Measurements from ENCODE around the gene CHRM1. TPM values are rescaled to one million over a fixed set of nuclear protein-coding genes. Genes with fewer than 3 reads are reported as not detected.
A peak's percentile ranks its signal among the peaks of the same experiment; 100 is the strongest.

CHRM1 gene
- total and polyA plus RNA-seq, 2 of the 13 experiments (the other 11 are each of a cell fraction or from before 2014, with no cell fraction given), result not detected

- TF ChIP-seq, protein P1, sequence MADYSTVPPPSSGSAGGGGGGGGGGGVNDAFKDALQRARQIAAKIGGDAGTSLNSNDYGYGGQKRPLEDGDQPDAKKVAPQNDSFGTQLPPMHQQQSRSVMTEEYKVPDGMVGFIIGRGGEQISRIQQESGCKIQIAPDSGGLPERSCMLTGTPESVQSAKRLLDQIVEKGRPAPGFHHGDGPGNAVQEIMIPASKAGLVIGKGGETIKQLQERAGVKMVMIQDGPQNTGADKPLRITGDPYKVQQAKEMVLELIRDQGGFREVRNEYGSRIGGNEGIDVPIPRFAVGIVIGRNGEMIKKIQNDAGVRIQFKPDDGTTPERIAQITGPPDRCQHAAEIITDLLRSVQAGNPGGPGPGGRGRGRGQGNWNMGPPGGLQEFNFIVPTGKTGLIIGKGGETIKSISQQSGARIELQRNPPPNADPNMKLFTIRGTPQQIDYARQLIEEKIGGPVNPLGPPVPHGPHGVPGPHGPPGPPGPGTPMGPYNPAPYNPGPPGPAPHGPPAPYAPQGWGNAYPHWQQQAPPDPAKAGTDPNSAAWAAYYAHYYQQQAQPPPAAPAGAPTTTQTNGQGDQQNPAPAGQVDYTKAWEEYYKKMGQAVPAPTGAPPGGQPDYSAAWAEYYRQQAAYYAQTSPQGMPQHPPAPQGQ (CRISPR knock-in tag; IDR thresholded peaks at IDR 0.05; ENCODE audit: borderline replicate concordance), result no peak; the same call in 1 of the 2 replicates
- TF ChIP-seq, protein P2, sequence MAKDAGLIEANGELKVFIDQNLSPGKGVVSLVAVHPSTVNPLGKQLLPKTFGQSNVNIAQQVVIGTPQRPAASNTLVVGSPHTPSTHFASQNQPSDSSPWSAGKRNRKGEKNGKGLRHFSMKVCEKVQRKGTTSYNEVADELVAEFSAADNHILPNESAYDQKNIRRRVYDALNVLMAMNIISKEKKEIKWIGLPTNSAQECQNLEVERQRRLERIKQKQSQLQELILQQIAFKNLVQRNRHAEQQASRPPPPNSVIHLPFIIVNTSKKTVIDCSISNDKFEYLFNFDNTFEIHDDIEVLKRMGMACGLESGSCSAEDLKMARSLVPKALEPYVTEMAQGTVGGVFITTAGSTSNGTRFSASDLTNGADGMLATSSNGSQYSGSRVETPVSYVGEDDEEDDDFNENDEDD (CRISPR knock-in tag; IDR thresholded peaks at IDR 0.05; ENCODE audit: borderline replicate concordance), result peak; percentile 75; the same call in 1 of the 2 replicates
- TF ChIP-seq ZFP41 (CRISPR knock-in tag; IDR thresholded peaks at IDR 0.05; ENCODE audit: borderline replicate concordance) (peak; percentile 57; the same call in 1 of the 2 replicates), NCOA2 (CRISPR knock-in tag; IDR thresholded peaks at IDR 0.05) (peak; percentile 38; the same call in 1 of the 2 replicates), TBX2 (CRISPR knock-in tag; IDR thresholded peaks at IDR 0.05; ENCODE audit: borderline replicate concordance) (peak; percentile 76), MXD1 (CRISPR knock-in tag; IDR thresholded peaks at IDR 0.05) (peak; percentile 11; the same call in 1 of the 2 replicates), SPEN (CRISPR knock-in tag; IDR thresholded peaks at IDR 0.05; ENCODE audit: low read depth) (peak; percentile 62), TGIF2 (CRISPR knock-in tag; IDR thresholded peaks at IDR 0.05) (peak; percentile 54), AKAP8 (CRISPR knock-in tag; IDR thresholded peaks at IDR 0.05) (peak; percentile 93), FOXP4 (CRISPR knock-in tag; IDR thresholded peaks at IDR 0.05) (peak; percentile 56; the same call in 1 of the 2 replicates), ZNF619 (CRISPR knock-in tag; IDR thresholded peaks at IDR 0.05) (peak; percentile 52; the same call in 1 of the 2 replicates), HMGXB3 (CRISPR knock-in tag; IDR thresholded peaks at IDR 0.05; ENCODE audit: borderline replicate concordance) (peak; percentile 28; the same call in 1 of the 2 replicates), ZNF724P (CRISPR knock-in tag; IDR thresholded peaks at IDR 0.05; ENCODE audit: borderline replicate concordance) (0 out of 2 replicates have a peak, but pooled peaks have one; percentile 14), YY1 (IDR thresholded peaks at IDR 0.05; ENCODE audit: insufficient read depth, insufficient replicate concordance, low read depth, low read length) (peak; percentile 74), HNRNPLL (IDR thresholded peaks at IDR 0.05; ENCODE audit: low read depth, low read length, poor library complexity, severe bottlenecking) (peak; percentile 84), RARA (CRISPR knock-in tag; IDR thresholded peaks at IDR 0.05) (peak; percentile 39)
These were observed 40.2 kb downstream of the CHRM1 start, which contains the start of gene SLC3A2 (continued) for GRCh38 chr11:62880803-62881578.

Measured in HepG2 (cell line).